Lower leg skin (tissue), 3 donors: ENCODE measurements around the gene METTL6.

Source experiments
- POLR2A ChIP-seq, 2 donors: fragments of 450-650 bp; IDR thresholded peaks; one replicate each; pipeline ENCODE4 v1.6.1; 2016 to 2017; ENCODE audit warnings: antibody characterized with exemption in 2 of 2, mild to moderate bottlenecking in 1 of 2, moderate library complexity in 1 of 2
- TF ChIP-seq, protein P1 (sequence below), 3 donors: fragments of 450-650 bp; IDR thresholded peaks; one replicate each; pipeline ENCODE4 v1.5.1; 2016; ENCODE audit warnings: antibody characterized with exemption in 3 of 3, mild to moderate bottlenecking in 3 of 3, moderate library complexity in 2 of 3

DNA sequence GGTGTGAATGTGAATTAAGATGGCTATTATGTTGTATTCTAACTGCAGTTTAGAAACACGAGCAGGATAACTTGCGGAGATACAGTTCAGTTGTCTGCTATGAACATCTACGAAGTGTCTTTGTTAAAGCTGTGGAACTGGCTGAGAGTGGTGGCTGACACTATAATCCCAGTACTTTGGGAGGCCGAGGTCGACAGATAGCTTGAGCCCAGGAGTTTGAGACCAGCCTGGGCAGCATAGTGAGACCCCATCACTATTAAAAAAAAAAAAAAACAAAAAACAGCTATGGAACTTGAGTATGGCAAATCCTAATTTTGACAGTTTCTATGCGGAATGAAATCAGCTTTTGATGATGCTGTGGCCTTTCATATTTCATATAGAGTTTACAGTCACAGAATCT lies 1.7 kb upstream of the METTL6 start:
- TF ChIP-seq, protein P1, sequence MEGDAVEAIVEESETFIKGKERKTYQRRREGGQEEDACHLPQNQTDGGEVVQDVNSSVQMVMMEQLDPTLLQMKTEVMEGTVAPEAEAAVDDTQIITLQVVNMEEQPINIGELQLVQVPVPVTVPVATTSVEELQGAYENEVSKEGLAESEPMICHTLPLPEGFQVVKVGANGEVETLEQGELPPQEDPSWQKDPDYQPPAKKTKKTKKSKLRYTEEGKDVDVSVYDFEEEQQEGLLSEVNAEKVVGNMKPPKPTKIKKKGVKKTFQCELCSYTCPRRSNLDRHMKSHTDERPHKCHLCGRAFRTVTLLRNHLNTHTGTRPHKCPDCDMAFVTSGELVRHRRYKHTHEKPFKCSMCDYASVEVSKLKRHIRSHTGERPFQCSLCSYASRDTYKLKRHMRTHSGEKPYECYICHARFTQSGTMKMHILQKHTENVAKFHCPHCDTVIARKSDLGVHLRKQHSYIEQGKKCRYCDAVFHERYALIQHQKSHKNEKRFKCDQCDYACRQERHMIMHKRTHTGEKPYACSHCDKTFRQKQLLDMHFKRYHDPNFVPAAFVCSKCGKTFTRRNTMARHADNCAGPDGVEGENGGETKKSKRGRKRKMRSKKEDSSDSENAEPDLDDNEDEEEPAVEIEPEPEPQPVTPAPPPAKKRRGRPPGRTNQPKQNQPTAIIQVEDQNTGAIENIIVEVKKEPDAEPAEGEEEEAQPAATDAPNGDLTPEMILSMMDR (IDR thresholded peaks at IDR 0.05): no peak
- TF ChIP-seq POLR2A (IDR thresholded peaks at IDR 0.05): no peak
